Endothelial cell of umbilical vein (primary cell): ENCODE measurements around the gene KCNG2. TPM values are rescaled to one million over a fixed set of nuclear protein-coding genes. Genes with fewer than 3 reads are reported as not detected.

ENCODE experiments used
- BruUV-seq: library from RNA; stranded (reverse); fragments of 400-500 nt; replicated peaks from 2 replicates; lab custom pipeline; 2021; lab: Mats Ljungman, UMichigan
- CTCF ChIA-PET: fragments of 300-600, 350-600 bp; sonication (Branson Sonifier 250); formaldehyde crosslinking; loops from one replicate; lab custom pipeline; 2021; ENCODE audit warnings: antibody characterized with exemption, inconsistent platforms; lab: Charles Lee
- POLR2A ChIA-PET: fragments of 300-600, 350-600 bp; sonication (Branson Sonifier 250); formaldehyde crosslinking; loops from one replicate; lab custom pipeline; 2021; ENCODE audit warnings: antibody characterized with exemption, inconsistent platforms; lab: Charles Lee
- DNase-seq: peaks from one replicate; pipeline ENCODE4 v3.0.0-alpha.2; 2011; ENCODE audit warnings: low read depth, low spot score
- FAIRE-seq: peaks from 2 replicates; lab custom pipeline; 2011; peaks lifted over from hg19 to GRCh38; lab: Jason Lieb, UNC
- H2AFZ ChIP-seq: 2 replicates; pipeline ENCODE4 v1.6.0; 2012; ENCODE audit warnings: low read depth, low read length, control low read depth, inconsistent platforms
- H3K27ac ChIP-seq: 2 replicates; pipeline ENCODE4 v1.5.1; 2011; ENCODE audit warnings: low read depth, mild to moderate bottlenecking, control low read depth, low read length, moderate library complexity; ENCODE audit not compliant: insufficient read depth
- H3K27me3 ChIP-seq, 2 experiments: 2 replicates each; pipeline versions ENCODE4 v1.6.0 to v1.6.1; 2011; ENCODE audit warnings: low read length in 2 of 2, mixed read lengths in 1 of 2; ENCODE audit not compliant: control insufficient read depth in 2 of 2, insufficient read depth in 2 of 2
- H3K36me3 ChIP-seq, 2 experiments: 2 replicates in 1 of 2; 3 replicates in 1 of 2; pipeline ENCODE4 v1.5.1; 2011; ENCODE audit warnings: low read length in 2 of 2, mild to moderate bottlenecking in 1 of 2, moderate library complexity in 1 of 2; ENCODE audit not compliant: control insufficient read depth in 2 of 2, insufficient read depth in 2 of 2; ENCODE audit errors: extremely low read depth in 1 of 2
- H3K4me1 ChIP-seq: 3 replicates; pipeline ENCODE4 v1.5.1; 2011; ENCODE audit warnings: mild to moderate bottlenecking, low read length; ENCODE audit not compliant: control insufficient read depth, insufficient read depth; ENCODE audit errors: extremely low read depth
- H3K4me2 ChIP-seq: 2 replicates; pipeline ENCODE4 v1.6.1; 2011; ENCODE audit warnings: low read length, control low read depth, mixed read lengths; ENCODE audit not compliant: insufficient read depth
- H3K4me3 ChIP-seq, 3 experiments: fragments of 200-600 bp in 1 of 3; sonication (generic), shearing (Covaris generic) in 1 of 3; replicated peaks in 1 of 3; 2 replicates each; pipeline ENCODE4 v1.5.1; 2011 to 2016; ENCODE audit warnings: control low read depth in 3 of 3, low read length in 3 of 3, mild to moderate bottlenecking in 2 of 3, inconsistent platforms in 1 of 3, low read depth in 1 of 3, moderate library complexity in 1 of 3; ENCODE audit not compliant: insufficient read depth in 1 of 3
- H3K79me2 ChIP-seq: 2 replicates; pipeline ENCODE4 v1.6.0; 2012; ENCODE audit warnings: low read length, inconsistent platforms; ENCODE audit not compliant: control insufficient read depth, insufficient read depth
- H3K9ac ChIP-seq: replicated peaks from 2 replicates; pipeline ENCODE3; 2011; ENCODE audit warnings: low read length, control low read depth; ENCODE audit not compliant: insufficient read depth; ENCODE audit errors: extremely low read depth
- H3K9me1 ChIP-seq: replicated peaks from 3 replicates; pipeline ENCODE4 v1.6.0; 2011; ENCODE audit warnings: mild to moderate bottlenecking, low read length; ENCODE audit not compliant: control insufficient read depth, insufficient read depth; ENCODE audit errors: extremely low read depth
- H3K9me3 ChIP-seq: replicated peaks from 2 replicates; pipeline ENCODE4 v1.5.1; 2012; ENCODE audit warnings: low read length, inconsistent platforms; ENCODE audit not compliant: control insufficient read depth, insufficient read depth
- H4K20me1 ChIP-seq: replicated peaks from 2 replicates; pipeline ENCODE3; 2011; ENCODE audit warnings: mild to moderate bottlenecking, low read length; ENCODE audit not compliant: control insufficient read depth, insufficient read depth; ENCODE audit errors: extremely low read depth
- EZH2 ChIP-seq: IDR thresholded peaks from 2 replicates; pipeline ENCODE4 v1.6.1; 2012; ENCODE audit warnings: borderline replicate concordance, low read depth, mild to moderate bottlenecking, moderate library complexity, low read length, inconsistent platforms; ENCODE audit not compliant: severe bottlenecking
- FOS ChIP-seq: IDR thresholded peaks from 2 replicates; pipeline ENCODE4 v1.6.1; 2011; ENCODE audit warnings: mild to moderate bottlenecking, low read length, moderate library complexity, borderline replicate concordance; ENCODE audit not compliant: insufficient read depth
- GATA2 ChIP-seq: IDR thresholded peaks from 2 replicates; pipeline ENCODE4 v1.7.0; 2011; ENCODE audit warnings: low read depth, mild to moderate bottlenecking, moderate library complexity, mixed read lengths, low read length; ENCODE audit not compliant: insufficient read length, insufficient read depth
- JUN ChIP-seq: IDR thresholded peaks from 2 replicates; pipeline ENCODE4 v1.6.1; 2011; ENCODE audit warnings: borderline replicate concordance, low read depth; ENCODE audit not compliant: insufficient read length, insufficient read depth
- MYC ChIP-seq: IDR thresholded peaks from one replicate; pipeline ENCODE4 v1.6.1; 2011; ENCODE audit warnings: mild to moderate bottlenecking, low read depth, low read length
- POLR2A ChIP-seq: IDR thresholded peaks from 2 replicates; pipeline ENCODE4 v1.6.1; 2012; ENCODE audit warnings: low read depth, mild to moderate bottlenecking, control low read depth, low read length
- POLR2AphosphoS5 ChIP-seq: IDR thresholded peaks from 2 replicates; pipeline ENCODE4 v1.6.1; 2012; ENCODE audit warnings: low read depth, mild to moderate bottlenecking, control low read depth, low read length, moderate library complexity; ENCODE audit not compliant: insufficient read depth
- dilution Hi-C: fragments of 300-500 bp; cut with MboI; formaldehyde crosslinking; loops from one replicate; pipeline ENCODE4 v1.15.0; 2019; ENCODE audit warnings: low sequenced_read_pairs; ENCODE audit not compliant: extremely low pct_ligation_motif_present
- intact Hi-C: fragments of 100-400 bp; cut with micrococcal nuclease; formaldehyde crosslinking; loops from one replicate; pipeline ENCODE4 v1.10.0; 2022
- polyA plus RNA-seq, 4 experiments: library from polyadenylated mRNA; depleted of rRNA in 3 of 4; stranded (reverse) in 3 of 4; unstranded in 1 of 4; fragments of >200 nt; gene quantifications; 2 replicates each; pipeline versions ENCODE4 v1.2.1 to v1.2.3, GENCODE V29; 2011 to 2012; ENCODE audit warnings: missing spikeins in 1 of 4
- total RNA-seq: library from RNA; stranded (reverse); gene quantifications from 2 replicates; pipeline ENCODE4 v1.2.3, GENCODE V29; 2021
- TF ChIP-seq, protein P1 (sequence below): IDR thresholded peaks from 2 replicates; pipeline ENCODE4 v1.6.1; 2011; ENCODE audit not compliant: insufficient read depth, insufficient read length
- TF ChIP-seq, protein P2 (sequence below), 2 donors: IDR thresholded peaks; 1 replicate in 1 of 2; 2 replicates in 1 of 2; pipeline ENCODE4 v1.5.1; 2011; ENCODE audit warnings: low read length in 2 of 2, mild to moderate bottlenecking in 2 of 2, moderate library complexity in 2 of 2, control low read depth in 1 of 2, inconsistent platforms in 1 of 2, low read depth in 1 of 2; ENCODE audit not compliant: insufficient read depth in 1 of 2; ENCODE audit errors: extremely low read depth in 1 of 2

Gene KCNG2
- total and polyA plus RNA-seq, 2 donors (not counting 3 experiments of a cell fraction or from before 2014, with no cell fraction given), result not detected

DNA sequence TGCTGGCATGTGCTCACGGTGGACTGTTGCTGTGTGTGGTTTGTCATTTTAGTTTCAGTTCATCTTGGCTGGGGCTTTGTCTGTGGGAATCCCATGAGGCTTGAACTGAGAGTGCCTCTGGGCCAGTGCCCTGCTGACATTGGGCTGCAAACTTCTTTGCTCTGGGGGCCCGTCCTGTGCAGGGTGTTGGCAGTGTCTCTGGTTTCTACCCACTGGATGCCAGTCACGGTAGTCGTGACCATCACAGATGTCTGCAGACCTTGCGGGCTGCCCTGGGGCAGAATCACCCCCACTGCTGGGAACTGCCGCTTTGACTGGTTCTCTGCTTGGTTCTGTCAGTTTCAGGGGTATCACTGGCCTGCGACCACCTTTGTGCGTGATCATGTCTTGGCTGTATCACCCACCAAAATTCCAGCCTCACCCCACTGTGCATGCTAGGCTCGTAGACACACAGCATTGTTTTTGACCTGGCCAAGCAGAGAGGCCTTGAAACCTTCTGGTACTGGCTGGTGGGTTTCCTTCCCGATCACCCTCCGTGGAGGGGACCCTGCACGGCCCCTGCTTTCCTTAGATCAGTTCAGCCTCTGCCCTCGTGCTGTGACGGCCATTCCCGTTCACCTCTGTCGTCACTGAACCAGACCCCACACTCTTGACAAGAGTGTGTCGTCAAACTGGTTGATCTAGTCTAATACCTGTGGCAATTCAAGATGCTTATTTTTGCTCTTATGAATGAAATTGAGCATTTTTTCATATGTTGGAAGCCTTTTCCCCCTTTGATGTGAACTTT is 57.6 kb downstream of the KCNG2 start:
- Histone ChIP-seq H3K27me3 (no peaks in the 10 kb centered on the region), H3K27ac (no peak overlapping the region)
- no peak for TF ChIP-seq FOS
- TF ChIP-seq POLR2A, result no peak
- no peak for TF ChIP-seq EZH2
- no peak for TF ChIP-seq JUN
- no peak for TF ChIP-seq POLR2AphosphoS5
- TF ChIP-seq MYC, result no peak
- TF ChIP-seq GATA2, result no peak
- TF ChIP-seq, protein P1, sequence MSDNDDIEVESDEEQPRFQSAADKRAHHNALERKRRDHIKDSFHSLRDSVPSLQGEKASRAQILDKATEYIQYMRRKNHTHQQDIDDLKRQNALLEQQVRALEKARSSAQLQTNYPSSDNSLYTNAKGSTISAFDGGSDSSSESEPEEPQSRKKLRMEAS, result no peak
- TF ChIP-seq, protein P2, sequence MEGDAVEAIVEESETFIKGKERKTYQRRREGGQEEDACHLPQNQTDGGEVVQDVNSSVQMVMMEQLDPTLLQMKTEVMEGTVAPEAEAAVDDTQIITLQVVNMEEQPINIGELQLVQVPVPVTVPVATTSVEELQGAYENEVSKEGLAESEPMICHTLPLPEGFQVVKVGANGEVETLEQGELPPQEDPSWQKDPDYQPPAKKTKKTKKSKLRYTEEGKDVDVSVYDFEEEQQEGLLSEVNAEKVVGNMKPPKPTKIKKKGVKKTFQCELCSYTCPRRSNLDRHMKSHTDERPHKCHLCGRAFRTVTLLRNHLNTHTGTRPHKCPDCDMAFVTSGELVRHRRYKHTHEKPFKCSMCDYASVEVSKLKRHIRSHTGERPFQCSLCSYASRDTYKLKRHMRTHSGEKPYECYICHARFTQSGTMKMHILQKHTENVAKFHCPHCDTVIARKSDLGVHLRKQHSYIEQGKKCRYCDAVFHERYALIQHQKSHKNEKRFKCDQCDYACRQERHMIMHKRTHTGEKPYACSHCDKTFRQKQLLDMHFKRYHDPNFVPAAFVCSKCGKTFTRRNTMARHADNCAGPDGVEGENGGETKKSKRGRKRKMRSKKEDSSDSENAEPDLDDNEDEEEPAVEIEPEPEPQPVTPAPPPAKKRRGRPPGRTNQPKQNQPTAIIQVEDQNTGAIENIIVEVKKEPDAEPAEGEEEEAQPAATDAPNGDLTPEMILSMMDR (IDR thresholded peaks at IDR 0.05; ENCODE audit: extremely low read depth in 1 of 2, insufficient read depth in 1 of 2, low read depth in 1 of 2, low read length in 2 of 2), result no peak

More for the DNA sequence above, 57.6 kb downstream of the KCNG2 start:
- intact Hi-C loops, result no loop called here
- Histone ChIP-seq H4K20me1 (no peaks in the 10 kb centered on the region), H3K4me2 (no peak overlapping the region), H2AFZ (no peak overlapping the region), H3K9ac (no peak overlapping the region), H3K9me3 (no peaks in the 10 kb centered on the region), H3K4me3 (no peak overlapping the region), H3K4me1 (no peaks in the 10 kb centered on the region), H3K79me2 (no peaks in the 10 kb centered on the region), H3K9me1 (no peaks in the 10 kb centered on the region), H3K36me3 (no peaks in the 10 kb centered on the region)
- ChIA-PET POLR2A (no interaction called here), CTCF (no interaction called here)
- dilution Hi-C loops, result no loop called here
- no TSS peak for BruUV-seq
- FAIRE-seq (no peak), DNase-seq (no peak)
